Skeletal muscle cell (primary cell): ENCODE data around the gene CGREF1.

Experiments used
- DNase-seq: peaks from one replicate; pipeline ENCODE4 v3.0.0-alpha.2; 2010; ENCODE audit warnings: low read depth
- H3K4me3 ChIP-seq: 2 replicates; pipeline ENCODE4 v1.5.1; 2011; ENCODE audit warnings: low read depth, mild to moderate bottlenecking, control low read depth, low read length, moderate library complexity

CGREF1 gene

DNA sequence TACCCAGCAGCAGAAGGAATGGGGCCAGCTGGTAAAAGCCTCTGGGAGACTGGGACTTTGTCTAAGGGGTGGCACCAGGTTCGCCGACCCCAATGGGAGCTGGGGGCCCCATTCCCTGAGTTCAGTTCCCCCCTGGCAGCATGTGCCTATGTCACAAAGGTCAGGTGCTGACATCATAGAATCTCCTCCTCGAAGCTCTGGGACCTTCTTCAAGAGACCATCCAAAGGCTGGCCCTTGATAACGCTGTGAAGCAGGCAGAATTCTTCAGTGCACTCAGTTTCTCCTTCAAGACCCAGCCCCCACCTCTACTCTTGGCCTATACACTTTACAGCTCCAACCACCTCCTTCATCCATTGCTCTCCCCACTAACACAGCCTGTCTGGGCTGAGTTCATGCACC is 20.4 kb upstream of the CGREF1 start, which contains the start of gene PRR30:
Gene PRR30 (minus strand): TSS at position 101 of the 400 bp plus-strand sequence. CDS start 1,081 bp downstream, outside the sequence.
- DNase-seq: no peak
- H3K4me3 ChIP-seq: no peak within 1 kb of the TSS

DNA sequence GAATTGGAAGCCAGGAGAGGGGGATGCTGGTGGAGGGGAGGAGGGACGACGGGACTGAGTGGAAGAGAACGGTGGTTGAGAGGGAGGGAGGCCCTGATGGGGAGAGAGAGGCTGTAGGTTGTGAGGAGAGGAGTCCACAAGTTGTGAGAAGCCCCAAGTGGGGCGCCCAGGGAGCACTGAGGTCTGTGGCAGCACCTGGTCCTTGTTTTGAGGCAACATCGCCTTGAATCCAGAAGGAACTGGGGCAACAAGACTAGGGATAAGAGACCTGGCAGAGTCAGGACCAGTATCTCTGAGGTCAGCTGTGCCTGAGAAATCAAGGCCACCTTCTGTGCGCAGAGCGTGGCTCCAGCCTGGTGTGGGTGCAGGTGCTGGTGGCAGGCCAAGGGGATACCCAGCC is 19.2 kb upstream of the CGREF1 start:
- no peak overlapping the region for H3K4me3 ChIP-seq
- no peak for DNase-seq

DNA sequence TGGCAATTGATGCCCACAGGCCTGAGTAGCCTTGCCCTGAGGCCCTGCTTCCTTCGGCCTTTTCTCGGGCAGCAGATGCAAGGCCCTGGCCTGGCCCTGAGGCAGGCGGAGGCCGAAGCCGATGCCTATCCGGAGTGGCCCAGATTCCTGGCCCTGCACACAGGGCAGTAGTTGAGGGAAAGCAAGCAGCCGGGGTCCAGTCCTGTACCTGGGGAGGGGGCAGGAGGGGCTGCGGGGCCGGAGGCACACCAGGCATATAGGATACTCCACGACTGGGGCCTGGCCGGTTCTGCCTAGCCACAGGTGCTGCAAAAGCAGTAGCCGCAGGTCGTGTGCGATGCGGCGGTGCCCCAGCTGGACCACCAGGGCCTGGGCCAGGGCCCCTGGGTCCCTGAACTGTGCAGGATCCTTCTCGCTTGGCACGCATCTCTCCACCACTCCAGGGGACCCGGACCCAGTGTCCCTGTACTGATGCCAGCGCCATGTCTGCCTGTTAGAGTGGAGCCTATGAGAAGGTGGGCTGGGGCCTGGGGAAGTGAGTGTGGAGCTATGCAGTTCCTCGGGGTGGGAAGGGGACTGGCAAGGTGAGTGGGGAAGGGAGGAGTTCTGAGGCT is 18.5 kb upstream of the CGREF1 start:
- DNase-seq: no peak

DNA sequence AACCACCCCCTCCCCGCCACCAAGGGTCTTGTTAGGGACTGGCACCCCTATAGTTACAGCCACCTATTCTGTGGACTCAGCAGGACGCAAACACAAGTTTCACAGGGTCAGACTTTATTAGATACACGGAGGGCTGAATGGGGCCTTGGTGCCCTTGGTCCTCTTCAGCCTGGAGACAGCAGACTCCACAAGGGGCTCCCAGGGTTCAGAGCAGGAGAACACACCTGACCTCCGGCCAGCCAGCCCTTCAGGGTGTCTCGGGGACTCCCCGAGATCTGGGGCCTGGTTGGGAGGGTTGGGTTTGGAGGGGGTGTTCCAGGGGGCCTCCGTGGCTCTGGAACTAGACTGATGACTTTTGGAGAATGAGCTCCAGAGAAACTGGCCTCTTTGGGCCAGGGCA is 17.8 kb upstream of the CGREF1 start:
- no peak for DNase-seq
- no peak overlapping the region for H3K4me3 ChIP-seq

More for the DNA sequence above, 18.5 kb upstream of the CGREF1 start:
- H3K4me3 ChIP-seq: no peak overlapping the region

DNA sequence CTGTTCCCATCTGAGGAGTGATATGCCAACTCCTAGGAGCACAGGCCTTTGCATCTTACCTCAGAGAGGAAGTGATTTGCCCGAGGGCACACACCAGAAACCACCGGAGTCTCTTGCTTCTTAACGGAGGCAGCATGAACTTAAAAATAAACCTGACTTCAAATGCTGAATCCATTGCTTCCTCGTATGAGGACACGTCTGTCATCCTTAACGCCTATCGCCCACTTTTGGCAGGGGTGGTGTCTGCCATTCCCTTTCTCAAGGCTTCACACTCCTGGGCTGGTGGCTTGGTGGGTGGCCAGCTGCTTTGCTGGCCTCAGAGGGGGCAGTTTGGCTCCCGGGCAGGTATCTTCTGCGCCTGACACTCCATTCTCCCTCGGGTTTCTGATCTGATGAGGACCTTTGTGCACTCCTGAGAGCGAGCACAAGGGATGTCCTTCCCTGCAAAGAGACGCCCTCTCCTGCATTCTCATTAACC is 16.6 kb upstream of the CGREF1 start:
- H3K4me3 ChIP-seq: no peak overlapping the region
- no peak for DNase-seq

- H3K4me3 ChIP-seq: peak overlapping the region; percentile 11
- no peak for DNase-seq
Observed at GRCh38 chr2:27134781-27135477, 16.0 kb upstream of the CGREF1 start.

DNA sequence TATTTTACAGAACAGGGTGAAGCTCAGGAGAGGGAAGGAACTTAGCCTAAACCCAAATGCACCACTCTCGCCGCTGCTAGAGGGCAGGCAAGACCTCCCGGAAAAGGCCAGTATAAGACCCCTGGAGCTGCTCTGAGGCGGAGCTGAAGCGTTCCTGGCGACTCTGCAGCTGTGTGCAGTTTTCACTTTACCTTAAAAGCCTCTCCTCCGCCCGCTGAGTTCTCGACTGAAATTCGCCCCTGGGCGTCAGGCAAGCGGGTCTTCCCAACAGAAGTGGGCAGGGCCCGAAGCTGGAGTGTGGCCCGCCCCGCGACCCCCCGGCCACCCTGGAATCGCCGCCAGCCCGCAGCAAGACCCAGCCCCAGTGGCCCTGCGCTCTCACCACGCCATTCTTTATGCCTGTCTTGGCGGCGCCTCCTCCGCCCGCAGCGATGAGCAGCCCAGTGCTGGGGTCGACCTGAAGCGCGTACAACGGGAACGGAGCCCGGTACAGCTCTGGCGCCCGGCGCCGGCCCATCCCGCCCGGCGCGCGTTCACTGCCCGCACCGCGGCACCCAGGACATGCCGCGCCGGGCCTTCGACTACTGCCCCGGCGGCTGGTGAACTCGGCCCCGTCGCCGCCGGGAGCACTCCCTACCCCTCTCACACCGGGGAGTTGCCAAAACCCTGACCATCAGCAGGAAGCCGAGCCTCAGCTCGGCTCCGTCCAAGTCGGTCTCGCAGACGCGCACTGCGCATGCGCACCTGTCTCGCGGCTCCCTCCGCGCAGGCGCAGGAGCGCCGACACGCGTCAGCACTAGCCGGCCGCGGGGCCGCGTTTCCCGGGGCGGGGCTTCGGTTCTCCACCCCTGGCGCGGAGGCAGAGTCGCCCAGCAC is 15.2 kb upstream of the CGREF1 start, which contains the start of gene PREB:
Gene PREB (minus strand): TSS at position 732 of the 876 bp plus-strand sequence. CDS start 215 bp downstream, at position 517.
- H3K4me3 ChIP-seq: peak within 1 kb of the TSS; percentile 82
- DNase-seq: peak; percentile 78

- peak overlapping the region; percentile 82 for H3K4me3 ChIP-seq
- no peak for DNase-seq
Observed at GRCh38 chr2:27133195-27133875, 14.4 kb upstream of the CGREF1 start.

DNA sequence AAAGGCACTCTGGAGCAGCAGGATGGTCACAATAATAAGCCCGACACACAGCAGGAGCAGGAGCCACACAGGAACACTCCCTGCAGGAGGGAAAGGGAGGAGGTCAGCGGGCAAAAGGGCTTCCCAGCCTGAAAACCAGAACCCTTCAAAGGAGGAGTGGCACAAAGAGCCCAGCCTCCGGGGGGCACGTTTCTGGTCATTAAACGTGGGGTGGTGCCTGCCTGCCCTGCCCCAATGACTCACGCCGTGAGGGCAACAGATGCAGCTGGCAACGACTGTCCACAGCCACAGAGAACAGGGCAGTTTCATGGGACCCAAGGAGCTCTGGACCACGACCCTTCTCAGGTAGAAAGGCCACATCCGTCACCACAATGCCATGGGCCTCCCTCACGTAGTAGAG is 12.5 kb upstream of the CGREF1 start:
- no peak for DNase-seq
- no peak overlapping the region for H3K4me3 ChIP-seq

DNA sequence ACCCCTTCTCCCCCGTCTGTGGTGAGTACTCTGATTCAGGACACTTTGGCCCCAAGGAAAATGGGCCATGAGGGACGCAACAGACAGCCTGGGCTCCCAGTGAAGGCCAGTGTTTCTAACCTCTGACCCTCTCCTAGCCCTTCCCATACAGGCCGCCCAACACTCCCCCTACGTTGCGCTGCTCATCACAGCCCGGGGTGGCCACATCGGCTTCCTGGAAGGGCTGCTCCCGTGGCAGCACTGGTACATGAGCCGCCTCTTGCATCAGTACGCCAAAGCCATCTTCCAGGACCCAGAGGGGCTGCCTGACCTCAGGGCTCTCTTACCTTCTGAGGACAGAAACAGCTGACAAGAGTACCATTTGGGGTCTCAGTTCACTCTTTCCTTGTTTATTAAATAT is 11.5 kb upstream of the CGREF1 start:
- no peak for DNase-seq
- no peak overlapping the region for H3K4me3 ChIP-seq

GRCh38 chr2:27128668-27129571 is 10.0 kb upstream of the CGREF1 start:
- DNase-seq: no peak
- no peak overlapping the region for H3K4me3 ChIP-seq

DNA sequence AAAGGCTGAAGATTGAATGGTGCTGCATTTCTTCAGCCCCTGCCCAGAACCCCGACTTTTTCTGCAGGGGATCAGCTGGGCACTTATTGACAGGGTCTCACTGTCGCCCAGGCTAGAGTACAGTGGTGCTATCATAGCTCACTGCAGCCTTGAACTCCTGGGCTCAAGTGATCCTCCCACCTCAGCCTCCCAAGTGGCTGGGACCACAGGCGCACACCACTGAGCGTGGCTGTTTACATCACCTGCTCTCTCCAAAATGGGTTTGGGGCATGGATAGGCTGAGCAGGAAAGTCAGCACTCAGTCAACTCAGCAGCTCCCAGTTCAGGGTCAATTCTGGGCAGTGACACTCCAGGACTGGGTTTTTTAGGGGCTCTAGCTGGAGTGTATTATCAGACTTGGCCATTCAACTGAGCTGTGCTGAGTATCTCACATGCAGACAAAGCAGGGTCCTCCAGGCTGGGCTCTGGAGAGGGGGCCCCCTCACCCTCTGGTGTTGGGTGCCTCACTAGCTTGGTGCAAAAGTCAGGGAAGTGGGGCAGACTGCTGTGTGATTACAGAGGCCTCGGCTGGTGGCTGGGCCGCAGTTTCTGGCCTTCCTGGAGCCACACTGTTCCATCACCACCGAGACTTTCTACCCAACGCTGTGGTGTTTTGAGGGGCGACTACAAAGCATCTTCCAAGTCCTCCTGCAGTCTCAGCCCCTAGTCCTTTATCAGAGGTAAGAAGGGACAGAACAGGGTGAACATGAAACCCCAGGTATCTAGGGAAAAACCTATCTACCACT is 9.1 kb upstream of the CGREF1 start:
- no peak for DNase-seq
- H3K4me3 ChIP-seq: no peak overlapping the region

DNA sequence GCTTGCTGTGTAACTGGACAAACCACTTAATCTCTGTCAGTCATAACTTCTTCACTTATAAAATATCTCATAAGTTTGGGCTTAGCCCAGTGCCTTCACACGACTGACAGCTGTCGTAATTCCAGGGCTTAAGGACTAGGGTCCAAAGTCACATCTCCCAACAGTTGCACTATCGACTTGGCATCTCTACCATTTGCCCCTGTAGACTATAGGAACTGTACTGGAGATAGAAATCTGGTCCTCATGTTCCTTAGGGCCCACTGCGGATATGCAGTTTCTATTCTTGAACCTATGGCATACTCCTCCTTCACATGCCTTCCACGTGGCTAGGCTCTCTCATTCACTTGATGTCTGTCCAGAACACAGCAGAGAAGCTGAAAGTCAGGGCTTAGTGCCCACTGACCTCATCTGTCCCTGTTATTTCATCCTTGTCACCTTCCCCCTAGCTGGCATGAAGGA is 7.4 kb upstream of the CGREF1 start:
- H3K4me3 ChIP-seq: no peak overlapping the region
- no peak for DNase-seq

DNA sequence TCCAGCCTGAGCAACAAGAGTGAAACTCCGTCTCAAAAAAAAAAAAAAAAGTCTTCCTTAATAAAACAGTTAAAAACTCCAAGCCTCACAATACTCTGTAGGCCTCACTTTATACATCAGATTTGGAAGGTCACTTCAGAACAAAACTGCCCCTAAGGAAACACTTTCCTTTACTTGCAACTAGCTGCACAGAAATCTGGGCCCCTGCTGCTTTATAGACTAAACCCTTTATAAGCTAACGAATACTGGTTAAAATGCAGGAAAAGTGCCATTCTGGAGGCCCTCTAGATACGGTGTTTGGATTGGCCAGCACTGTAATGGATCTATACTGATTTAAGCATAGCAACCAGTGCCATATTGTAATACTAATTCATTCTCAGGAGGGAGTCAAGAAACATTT is 6.2 kb upstream of the CGREF1 start:
- H3K4me3 ChIP-seq: no peak overlapping the region
- no peak for DNase-seq

DNA sequence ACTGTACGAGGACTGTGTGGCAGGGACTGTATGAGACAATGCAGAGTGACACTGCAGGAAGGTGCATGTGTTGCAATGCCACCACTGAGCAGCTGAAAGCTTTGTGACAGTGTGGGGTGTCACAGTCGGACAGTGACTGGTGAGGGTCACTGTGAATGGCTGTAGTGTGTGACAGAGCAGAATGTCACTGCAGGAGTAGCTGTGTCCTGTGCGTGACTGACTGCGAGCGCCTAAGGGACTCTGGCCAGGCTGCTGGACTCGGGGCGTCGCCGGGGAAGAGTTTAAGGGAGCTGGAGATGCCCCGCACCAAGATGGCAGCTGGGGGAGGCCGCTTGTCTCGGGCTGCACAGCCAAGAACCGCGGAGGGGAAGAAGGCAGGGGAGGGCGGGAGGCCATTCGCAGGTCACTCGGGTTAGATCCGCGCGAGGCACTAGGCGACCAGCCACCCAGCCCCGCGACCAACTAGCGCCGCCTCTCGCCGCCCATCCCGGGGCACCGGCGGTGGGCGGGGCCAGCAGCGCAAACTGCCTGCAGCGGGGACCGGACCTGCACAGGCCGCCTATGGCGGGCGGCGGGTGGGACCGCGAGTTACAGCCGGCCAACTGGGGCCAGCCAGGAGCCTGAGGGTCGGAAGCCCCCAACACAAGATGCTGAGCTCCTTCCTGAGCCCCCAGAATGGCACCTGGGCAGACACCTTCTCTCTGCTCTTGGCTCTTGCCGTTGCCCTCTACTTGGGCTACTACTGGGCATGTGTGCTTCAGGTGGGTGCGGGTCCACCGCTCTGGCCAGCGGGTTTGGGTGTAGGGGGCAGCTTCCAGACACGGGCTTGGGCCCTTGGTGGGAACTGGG is 4.6 kb upstream of the CGREF1 start, which contains the start of gene ABHD1:
Gene ABHD1 (plus strand): TSS at position 514 of the 849 bp plus-strand sequence. CDS start 134 bp downstream, at position 648.
- H3K4me3 ChIP-seq: peak within 1 kb of the TSS; percentile 58
- DNase-seq: no peak

GRCh38 chr2:27122791-27123190 is 3.9 kb upstream of the CGREF1 start:
- no peak for DNase-seq
- H3K4me3 ChIP-seq: no peak overlapping the region

GRCh38 chr2:27121906-27122305 is 3.0 kb upstream of the CGREF1 start:
- no peak overlapping the region for H3K4me3 ChIP-seq
- no peak for DNase-seq
